PC-9 (cell line): ENCODE measurements around the gene COA5. TPM values are rescaled to one million over a fixed set of nuclear protein-coding genes. Genes with fewer than 3 reads are reported as not detected.

ENCODE experiments used
- BruUV-seq: library from RNA; stranded (reverse); fragments of 400-500 nt; replicated peaks from 2 replicates; lab custom pipeline; 2021; lab: Mats Ljungman, UMichigan
- CTCF ChIA-PET: fragments of 300-600 bp; sonication (Branson Sonifier 250); formaldehyde crosslinking; loops from one replicate; lab custom pipeline; 2022; ENCODE audit warnings: antibody characterized with exemption; lab: Charles Lee
- POLR2A ChIA-PET: fragments of 300-600 bp; sonication (Branson Sonifier 250); formaldehyde crosslinking; loops from one replicate; lab custom pipeline; 2022; ENCODE audit warnings: antibody characterized with exemption; ENCODE audit not compliant: unreplicated experiment; lab: Charles Lee
- DNase-seq, 2 experiments: peaks; one replicate each; pipeline versions ENCODE4 v3.0.0 to v3.0.0-alpha.2; 2015 to 2022; ENCODE audit warnings: mixed read lengths in 1 of 2
- H2AFZ ChIP-seq: fragments of 200-600 bp; sonication (generic); 2 replicates; pipeline ENCODE4 v1.8.1; 2017; ENCODE audit warnings: antibody characterized with exemption
- H3F3A ChIP-seq: fragments of 200-600 bp; sonication (generic); 2 replicates; pipeline ENCODE4 v1.8.1; 2017; ENCODE audit warnings: antibody characterized with exemption, mild to moderate bottlenecking, low read depth; ENCODE audit not compliant: insufficient read depth
- H3K27ac ChIP-seq: fragments of 200-600 bp; sonication (generic); 2 replicates; pipeline ENCODE4 v1.6.1; 2016; ENCODE audit warnings: mixed run types
- H3K27me3 ChIP-seq: fragments of 200-600 bp; sonication (generic); 2 replicates; pipeline ENCODE4 v1.6.1; 2016; ENCODE audit warnings: low read depth, mixed run types; ENCODE audit not compliant: insufficient read depth
- H3K36me3 ChIP-seq: fragments of 200-600 bp; sonication (generic); 2 replicates; pipeline ENCODE4 v1.6.1; 2016; ENCODE audit warnings: low read depth, mixed run types
- H3K4me1 ChIP-seq: fragments of 200-600 bp; sonication (generic); replicated peaks from 2 replicates; pipeline ENCODE4 v1.6.1; 2016; ENCODE audit warnings: mixed run types; ENCODE audit not compliant: insufficient read depth
- H3K4me2 ChIP-seq: fragments of 200-600 bp; sonication (generic); 2 replicates; pipeline ENCODE4 v1.6.1; 2017; ENCODE audit warnings: mixed run types
- H3K4me3 ChIP-seq: fragments of 200-600 bp; sonication (generic); 2 replicates; pipeline ENCODE4 v1.6.1; 2016; ENCODE audit warnings: mixed run types
- H3K79me2 ChIP-seq: fragments of 200-600 bp; sonication (generic); 2 replicates; pipeline ENCODE4 v1.6.1; 2017; ENCODE audit warnings: low read depth, mixed run types
- H3K9me2 ChIP-seq: fragments of 200-600 bp; sonication (generic); 2 replicates; pipeline ENCODE4 v1.8.1; 2017; ENCODE audit warnings: mild to moderate bottlenecking; ENCODE audit not compliant: insufficient read depth
- H3K9me3 ChIP-seq: fragments of 200-600 bp; sonication (generic); 2 replicates; pipeline ENCODE4 v1.8.1; 2016; ENCODE audit warnings: low read depth; ENCODE audit not compliant: insufficient read depth
- H4K20me1 ChIP-seq: fragments of 200-600 bp; sonication (generic); 2 replicates; pipeline ENCODE4 v1.8.1; 2017; ENCODE audit not compliant: insufficient read depth
- CTCF ChIP-seq: fragments of 200-600 bp; sonication (generic); conservative IDR thresholded peaks from 2 replicates; pipeline ENCODE4 v1.6.1; 2017; ENCODE audit warnings: mixed run types, antibody characterized with exemption, mild to moderate bottlenecking, moderate library complexity
- EZH2 ChIP-seq: fragments of 200-600 bp; sonication (generic); IDR thresholded peaks from 2 replicates; pipeline ENCODE4 v1.8.0; 2017; ENCODE audit warnings: antibody characterized with exemption, low read depth
- intact Hi-C: fragments of 100-400 bp; cut with micrococcal nuclease; formaldehyde crosslinking; loops from one replicate; pipeline ENCODE4 v1.10.0; 2022; ENCODE audit not compliant: unreplicated experiment
- total RNA-seq: library from RNA; stranded (reverse); gene quantifications from 2 replicates; pipeline ENCODE4 v1.2.3, GENCODE V29; 2021

Gene COA5
- total RNA-seq, 1 experiment from 2014 or later = 43.6 TPM

DNA sequence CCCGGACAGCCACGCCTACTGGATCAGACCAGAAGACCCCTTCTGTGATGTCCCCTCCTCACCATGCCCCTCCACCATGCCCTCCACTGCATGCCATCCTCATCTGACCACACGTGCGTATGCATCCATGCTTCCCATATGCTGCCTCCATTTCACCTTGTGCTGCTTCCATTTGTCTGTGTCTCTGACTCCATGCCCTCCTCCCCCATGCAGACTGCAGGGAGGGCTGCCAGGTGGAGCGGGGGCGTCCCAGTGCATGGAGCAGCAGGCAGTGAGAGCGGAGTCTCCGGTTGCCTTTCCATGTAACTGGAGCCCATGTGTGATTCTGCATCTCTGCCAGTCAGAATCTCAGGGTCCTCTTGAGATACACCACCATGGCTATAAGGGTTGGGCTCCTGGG, 52.6 kb downstream of the COA5 start:
- CTCF ChIA-PET = no interaction called here
- intact Hi-C loops = no loop called here
- no peaks in the 10 kb centered on the region for H3F3A ChIP-seq
- H3K4me1 ChIP-seq = no peaks in the 10 kb centered on the region
- H3K4me3 ChIP-seq = no peak overlapping the region
- POLR2A ChIA-PET = no interaction called here
- no peaks in the 10 kb centered on the region for H3K9me2 ChIP-seq
- no peaks in the 10 kb centered on the region for H4K20me1 ChIP-seq
- H3K79me2 ChIP-seq = no peaks in the 10 kb centered on the region
- H3K4me2 ChIP-seq = no peak overlapping the region
- H3K9me3 ChIP-seq = no peaks in the 10 kb centered on the region
- TF ChIP-seq CTCF (no peak), EZH2 (no peak)
- H3K27me3 ChIP-seq = no peaks in the 10 kb centered on the region
- H3K36me3 ChIP-seq = no peaks in the 10 kb centered on the region; the same call in 1 of the 2 replicates
- no peak for DNase-seq
- H3K27ac ChIP-seq = no peak overlapping the region
- H2AFZ ChIP-seq = no peak overlapping the region
- BruUV-seq = no TSS peak

DNA sequence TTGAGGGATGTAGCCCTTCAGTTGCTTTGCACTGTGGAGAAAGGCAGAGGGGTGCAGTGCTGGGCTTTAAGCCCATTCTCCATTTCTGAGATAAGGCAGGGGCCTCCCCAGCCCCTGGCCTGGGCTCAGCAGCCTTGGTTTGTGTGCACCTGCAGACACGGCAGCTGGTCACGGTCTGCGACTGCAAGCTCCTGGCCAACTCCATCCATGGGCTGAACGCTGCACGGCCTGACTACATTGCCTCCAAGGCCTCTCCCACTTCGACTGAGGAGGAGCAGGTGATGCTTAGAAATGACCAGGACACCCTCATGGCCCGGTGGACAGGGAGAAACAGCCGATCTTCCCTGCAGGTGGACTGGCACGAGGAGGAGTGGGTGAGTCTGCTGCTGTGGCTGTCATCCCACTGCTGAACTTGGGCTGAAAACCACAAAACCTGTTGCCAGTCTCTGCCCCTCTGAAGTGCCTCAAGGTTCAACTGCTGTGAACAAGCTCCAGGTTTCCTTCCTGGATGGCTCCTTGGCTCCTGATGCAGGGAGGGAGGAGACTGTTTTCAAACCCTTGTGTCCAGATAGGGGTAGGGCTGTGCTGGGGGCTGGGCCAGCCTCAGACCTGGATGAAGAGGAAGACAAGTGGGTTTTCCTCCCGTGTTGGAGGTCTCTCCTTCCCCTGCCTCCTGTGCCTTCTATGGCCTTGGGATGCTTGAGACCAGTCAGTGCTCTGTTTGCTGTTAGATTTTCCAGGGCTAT, 54.0 kb downstream of the COA5 start:
- Histone ChIP-seq H3K4me1 (no peaks in the 10 kb centered on the region), H3K9me3 (no peaks in the 10 kb centered on the region), H4K20me1 (no peaks in the 10 kb centered on the region), H3K27ac (no peak overlapping the region), H3K36me3 (no peaks in the 10 kb centered on the region; the same call in 1 of the 2 replicates), H3K4me2 (no peak overlapping the region), H3K79me2 (no peaks in the 10 kb centered on the region), H3K4me3 (no peak overlapping the region), H3F3A (no peaks in the 10 kb centered on the region), H2AFZ (no peak overlapping the region), H3K27me3 (no peaks in the 10 kb centered on the region), H3K9me2 (no peaks in the 10 kb centered on the region)
- intact Hi-C loops = no loop called here
- TF ChIP-seq EZH2 (no peak), CTCF (no peak)
- POLR2A ChIA-PET = no interaction called here
- CTCF ChIA-PET = no interaction called here
- BruUV-seq = no TSS peak
- no peak for DNase-seq

DNA sequence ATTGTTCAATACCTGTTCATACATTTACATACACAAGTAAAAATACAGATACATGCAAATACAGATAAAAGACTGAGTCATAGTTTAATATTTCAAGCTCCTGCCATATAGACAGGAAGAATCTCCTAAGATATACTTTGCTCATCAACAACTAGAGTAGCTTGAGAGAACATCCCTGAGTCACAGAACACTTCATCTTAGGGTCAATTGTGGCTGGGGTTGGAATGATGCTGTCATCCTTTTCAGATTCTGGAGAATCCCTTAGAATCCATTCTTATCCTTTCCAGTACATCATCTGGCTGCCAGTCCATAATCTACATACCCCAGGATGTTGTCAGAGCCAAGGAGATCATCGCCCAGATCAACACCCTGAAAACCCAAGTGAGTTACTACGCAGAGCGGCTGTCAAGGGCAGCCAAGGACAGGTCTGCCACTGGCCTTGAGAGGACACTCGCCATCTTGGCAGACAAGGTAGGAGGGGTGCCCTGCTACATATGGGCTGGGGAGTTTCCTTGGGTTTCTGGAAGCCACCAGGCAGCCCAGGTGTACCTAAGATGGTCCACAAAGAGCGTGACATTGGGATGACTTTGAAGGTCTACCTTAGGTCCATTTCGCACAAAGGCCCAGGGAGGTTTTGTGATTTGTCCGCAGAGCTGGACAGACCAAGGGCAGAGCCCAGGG, 55.7 kb downstream of the COA5 start:
- H3K9me2 ChIP-seq = no peaks in the 10 kb centered on the region
- H3K4me2 ChIP-seq = no peak overlapping the region
- no peak overlapping the region for H3K4me3 ChIP-seq
- no peaks in the 10 kb centered on the region for H3K9me3 ChIP-seq
- BruUV-seq = no TSS peak
- POLR2A ChIA-PET = no interaction called here
- no peaks in the 10 kb centered on the region for H3F3A ChIP-seq
- no peak for TF ChIP-seq CTCF
- TF ChIP-seq EZH2 = no peak
- DNase-seq = no peak
- H3K4me1 ChIP-seq = no peaks in the 10 kb centered on the region
- no peaks in the 10 kb centered on the region for H3K27me3 ChIP-seq
- no peaks in the 10 kb centered on the region for H3K79me2 ChIP-seq
- no peaks in the 10 kb centered on the region for H4K20me1 ChIP-seq
- CTCF ChIA-PET = no interaction called here
- intact Hi-C loops = no loop called here
- no peak overlapping the region for H3K27ac ChIP-seq
- no peaks in the 10 kb centered on the region; the same call in 1 of the 2 replicates for H3K36me3 ChIP-seq
- no peak overlapping the region for H2AFZ ChIP-seq
